ENCODE data around the gene ABHD10. TPM values are rescaled to one million over a fixed set of nuclear protein-coding genes. Genes with fewer than 3 reads are reported as not detected.
A peak's percentile ranks its signal among the peaks of the same experiment; 100 is the strongest.

The ABHD10 gene
- total RNA-seq, 1 experiment from 2014 or later: 45.0 TPM

GRCh38 chr3:111943533-111943932 is 35.3 kb upstream of the ABHD10 start:
- DNase-seq (peak; percentile 68), ATAC-seq (peak; percentile 67)
- POLR2A ChIA-PET (ENCODE audit: unreplicated experiment): interaction anchor here (0.6 kb wide), 1 partner anchor 10 kb away, joined by 8 read pairs; no protein-coding TSS in a partner anchor
- Histone ChIP-seq H3K4me2 (ENCODE audit: low read length) (peak overlapping the region; percentile 24), H3K27ac (ENCODE audit: low read length) (peak overlapping the region; percentile 67), H3K79me2 (ENCODE audit: low read length) (peaks cover 4% of the 10 kb centered on the region; the same call in 1 of the 2 replicates), H4K20me1 (ENCODE audit: low read length) (no peaks in the 10 kb centered on the region), H3K9me3 (ENCODE audit: low read length) (no peaks in the 10 kb centered on the region), H3K36me3 (ENCODE audit: low read depth, low read length) (peaks cover 59% of the 10 kb centered on the region), H2AFZ (ENCODE audit: low read length) (no peak overlapping the region), H3K4me3 (ENCODE audit: low read length) (no peak overlapping the region), H3K9ac (ENCODE audit: low read length) (no peak overlapping the region), H3F3A (ENCODE audit: low read length, unreplicated experiment) (no peaks in the 10 kb centered on the region), H3K4me1 (ENCODE audit: insufficient read depth, low read length) (peaks cover 26% of the 10 kb centered on the region), H3K27me3 (ENCODE audit: low read length) (no peaks in the 10 kb centered on the region), H3K9me2 (replicated peaks; ENCODE audit: low read length) (no peaks in the 10 kb centered on the region)
- CTCF ChIA-PET: no interaction called here
- TF ChIP-seq EZH2 (IDR thresholded peaks at IDR 0.05; ENCODE audit: low read length, unreplicated experiment): no peak
- no peak for TF ChIP-seq CTCF (conservative IDR thresholded peaks at IDR 0.05; ENCODE audit: low read depth, low read length)
- TF ChIP-seq EZH2phosphoT487 (IDR thresholded peaks at IDR 0.05; ENCODE audit: borderline replicate concordance, low read length): no peak
- BruUV-seq (replicated peaks): no TSS peak
- intact Hi-C loops (cut with micrococcal nuclease): no loop called here

GRCh38 chr3:111944372-111944771 is 34.5 kb upstream of the ABHD10 start:
- ChIA-PET POLR2A (ENCODE audit: unreplicated experiment) (no interaction called here), CTCF (no interaction called here)
- DNase-seq: peak; percentile 30
- Histone ChIP-seq H3K9me2 (replicated peaks; ENCODE audit: low read length) (no peaks in the 10 kb centered on the region), H3K4me2 (ENCODE audit: low read length) (no peak overlapping the region), H3K9ac (ENCODE audit: low read length) (no peak overlapping the region), H3K9me3 (ENCODE audit: low read length) (no peaks in the 10 kb centered on the region), H4K20me1 (ENCODE audit: low read length) (no peaks in the 10 kb centered on the region), H3K36me3 (ENCODE audit: low read depth, low read length) (peaks cover 62% of the 10 kb centered on the region), H3K79me2 (ENCODE audit: low read length) (peaks cover 3% of the 10 kb centered on the region; the same call in 1 of the 2 replicates), H3K27me3 (ENCODE audit: low read length) (no peaks in the 10 kb centered on the region), H2AFZ (ENCODE audit: low read length) (no peak overlapping the region), H3K4me3 (ENCODE audit: low read length) (no peak overlapping the region), H3K27ac (ENCODE audit: low read length) (peak overlapping the region; percentile 67; the same call in 1 of the 2 replicates), H3K4me1 (ENCODE audit: insufficient read depth, low read length) (peaks cover 25% of the 10 kb centered on the region), H3F3A (ENCODE audit: low read length, unreplicated experiment) (no peaks in the 10 kb centered on the region)
- BruUV-seq (replicated peaks): no TSS peak
- no peak for ATAC-seq
- no peak for TF ChIP-seq CTCF (conservative IDR thresholded peaks at IDR 0.05; ENCODE audit: low read depth, low read length)
- TF ChIP-seq EZH2 (IDR thresholded peaks at IDR 0.05; ENCODE audit: low read length, unreplicated experiment): no peak
- no peak for TF ChIP-seq EZH2phosphoT487 (IDR thresholded peaks at IDR 0.05; ENCODE audit: borderline replicate concordance, low read length)
- intact Hi-C loops (cut with micrococcal nuclease): no loop called here

GRCh38 chr3:111947231-111947630 is 31.6 kb upstream of the ABHD10 start:
- no peak overlapping the region for H3K9ac ChIP-seq (ENCODE audit: low read length)
- H3K27ac ChIP-seq (ENCODE audit: low read length): no peak overlapping the region
- no TSS peak for BruUV-seq (replicated peaks)
- no peak overlapping the region for H2AFZ ChIP-seq (ENCODE audit: low read length)
- TF ChIP-seq CTCF (conservative IDR thresholded peaks at IDR 0.05; ENCODE audit: low read depth, low read length): no peak
- TF ChIP-seq EZH2 (IDR thresholded peaks at IDR 0.05; ENCODE audit: low read length, unreplicated experiment): no peak
- no peak for TF ChIP-seq EZH2phosphoT487 (IDR thresholded peaks at IDR 0.05; ENCODE audit: borderline replicate concordance, low read length)
- no peaks in the 10 kb centered on the region for H3F3A ChIP-seq (ENCODE audit: low read length, unreplicated experiment)
- H3K4me1 ChIP-seq (ENCODE audit: insufficient read depth, low read length): peaks cover 15% of the 10 kb centered on the region
- peaks cover 61% of the 10 kb centered on the region for H3K36me3 ChIP-seq (ENCODE audit: low read depth, low read length)
- no peak overlapping the region for H3K4me2 ChIP-seq (ENCODE audit: low read length)
- ATAC-seq: peak; percentile 26; the same call in 1 of the 2 replicates
- H3K9me3 ChIP-seq (ENCODE audit: low read length): no peaks in the 10 kb centered on the region
- intact Hi-C loops (cut with micrococcal nuclease): loop anchor here (2.0 kb wide), 1 partner anchor 16 kb away; no protein-coding TSS in a partner anchor
- H4K20me1 ChIP-seq (ENCODE audit: low read length): no peaks in the 10 kb centered on the region
- H3K4me3 ChIP-seq (ENCODE audit: low read length): no peak overlapping the region
- H3K79me2 ChIP-seq (ENCODE audit: low read length): no peaks in the 10 kb centered on the region
- no peaks in the 10 kb centered on the region for H3K9me2 ChIP-seq (replicated peaks; ENCODE audit: low read length)
- DNase-seq: no peak
- no peaks in the 10 kb centered on the region for H3K27me3 ChIP-seq (ENCODE audit: low read length)
- POLR2A ChIA-PET (ENCODE audit: unreplicated experiment): no interaction called here
- CTCF ChIA-PET: no interaction called here

All from PC-3 (cell line).